Glomerular visceral epithelial cell (primary cell): ENCODE measurements around the gene RASD1.
A peak's percentile ranks its signal among the peaks of the same experiment; 100 is the strongest.

ENCODE experiments used
- DNase-seq: peaks from one replicate; pipeline ENCODE4 v3.0.0-alpha.2; 2016; ENCODE audit errors: extremely low spot score

The RASD1 gene, protein sequence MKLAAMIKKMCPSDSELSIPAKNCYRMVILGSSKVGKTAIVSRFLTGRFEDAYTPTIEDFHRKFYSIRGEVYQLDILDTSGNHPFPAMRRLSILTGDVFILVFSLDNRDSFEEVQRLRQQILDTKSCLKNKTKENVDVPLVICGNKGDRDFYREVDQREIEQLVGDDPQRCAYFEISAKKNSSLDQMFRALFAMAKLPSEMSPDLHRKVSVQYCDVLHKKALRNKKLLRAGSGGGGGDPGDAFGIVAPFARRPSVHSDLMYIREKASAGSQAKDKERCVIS

DNA sequence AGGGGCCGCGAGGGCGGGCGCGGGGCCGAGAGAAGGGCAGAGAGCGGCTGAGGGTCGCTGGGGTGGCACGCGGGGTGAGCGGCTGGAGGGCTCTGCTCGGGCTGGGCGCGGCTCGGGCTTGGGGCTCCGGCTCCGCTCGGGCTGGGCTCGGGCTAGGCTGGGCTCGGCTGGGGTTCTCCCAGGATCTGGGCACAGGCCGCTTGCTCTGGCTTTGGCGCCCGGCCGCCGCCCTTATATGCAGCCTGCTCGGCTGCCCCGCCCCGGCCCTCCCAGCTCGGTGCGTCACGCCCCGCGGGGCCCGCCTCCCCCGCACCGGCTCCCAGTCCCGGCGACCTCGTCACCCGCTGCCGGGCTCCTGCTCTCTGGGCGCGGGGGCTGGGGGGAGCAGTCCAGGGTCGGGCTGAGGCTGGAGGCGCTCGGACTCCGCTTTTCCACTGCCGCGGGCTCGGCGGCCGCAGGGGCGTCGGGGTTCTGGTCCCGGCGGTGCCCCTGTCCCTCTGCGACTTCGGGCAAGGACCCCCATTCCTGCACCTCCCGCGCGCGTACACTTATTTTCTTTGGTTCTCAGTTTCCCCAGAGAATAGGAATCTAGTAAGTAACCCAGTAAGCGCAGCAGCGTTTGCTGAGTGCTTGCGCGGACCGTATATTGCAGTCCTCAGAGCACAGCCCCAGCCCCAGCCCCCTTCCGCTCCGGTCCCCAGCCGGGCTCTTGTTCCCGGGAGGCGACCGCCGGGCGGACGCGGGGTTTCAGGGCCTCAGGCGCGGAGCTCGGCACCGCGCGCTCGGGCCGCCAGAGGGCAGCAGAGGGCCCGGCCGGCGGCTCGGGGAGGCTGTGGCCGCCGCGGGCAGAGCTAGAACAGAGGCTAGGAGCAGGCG lies at the start of gene RASD1:
Gene RASD1 (minus strand): TSS at position 207 of the 876 bp plus-strand sequence. CDS start 214 bp downstream, outside the sequence.
- peak; percentile 88 for DNase-seq

DNA sequence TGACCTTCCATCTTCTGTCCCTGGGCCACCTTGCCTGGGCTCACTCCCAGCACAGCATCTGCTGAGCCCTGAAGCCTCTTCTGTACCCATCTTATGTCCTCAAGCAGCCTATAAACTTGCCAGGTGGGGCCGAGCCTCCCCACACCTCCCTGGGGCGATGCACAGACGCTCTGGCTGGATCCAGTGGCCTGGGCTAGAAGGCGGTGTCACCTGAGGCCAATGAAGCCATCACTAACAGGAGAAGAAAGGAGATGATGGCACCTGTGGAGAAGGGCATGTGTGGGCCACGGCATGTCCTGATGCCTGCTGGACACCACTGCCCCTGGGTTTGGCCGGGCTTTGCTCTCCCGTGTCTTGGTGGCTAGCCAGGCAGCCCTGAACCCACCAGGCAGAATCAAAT lies 49.8 kb upstream of the RASD1 start:
- no peak for DNase-seq

DNA sequence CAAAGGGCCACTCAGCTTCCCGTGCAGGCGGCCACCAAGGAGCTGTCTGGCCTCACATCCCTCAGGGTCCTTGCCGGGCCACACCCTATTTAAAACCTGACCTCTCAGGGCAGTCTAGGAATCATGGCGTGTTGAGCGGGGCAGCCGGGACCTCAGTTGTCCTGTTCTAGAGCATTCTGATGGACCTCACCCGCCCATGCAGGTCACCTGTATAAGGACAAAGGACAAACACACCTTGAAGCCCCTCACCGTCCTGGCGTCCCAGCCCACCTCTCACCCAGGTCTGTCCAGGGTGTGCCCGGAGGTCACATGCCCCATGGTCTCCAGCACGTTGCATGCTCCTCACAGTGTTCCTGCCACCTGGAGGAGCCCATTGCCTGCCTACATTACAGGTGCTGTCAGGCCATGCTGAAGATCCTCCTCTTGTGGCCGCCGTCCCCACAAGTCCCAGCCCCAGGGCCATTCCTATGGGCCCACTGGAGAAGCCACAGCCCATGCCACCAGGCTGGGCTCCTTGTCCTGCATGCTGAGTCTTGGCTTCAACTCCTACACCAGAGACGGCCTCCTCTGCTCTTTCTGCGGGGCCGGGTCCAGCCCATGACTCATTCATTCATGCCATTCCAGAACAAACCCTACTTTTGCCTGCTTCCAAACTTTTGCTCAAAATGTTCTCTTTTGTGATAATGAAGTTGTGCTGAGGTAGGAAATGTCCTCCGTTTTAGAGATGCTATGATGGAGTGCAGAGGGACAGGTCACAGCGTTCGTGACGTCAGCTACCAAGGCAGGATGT lies 49.0 kb upstream of the RASD1 start:
- DNase-seq: no peak

DNA sequence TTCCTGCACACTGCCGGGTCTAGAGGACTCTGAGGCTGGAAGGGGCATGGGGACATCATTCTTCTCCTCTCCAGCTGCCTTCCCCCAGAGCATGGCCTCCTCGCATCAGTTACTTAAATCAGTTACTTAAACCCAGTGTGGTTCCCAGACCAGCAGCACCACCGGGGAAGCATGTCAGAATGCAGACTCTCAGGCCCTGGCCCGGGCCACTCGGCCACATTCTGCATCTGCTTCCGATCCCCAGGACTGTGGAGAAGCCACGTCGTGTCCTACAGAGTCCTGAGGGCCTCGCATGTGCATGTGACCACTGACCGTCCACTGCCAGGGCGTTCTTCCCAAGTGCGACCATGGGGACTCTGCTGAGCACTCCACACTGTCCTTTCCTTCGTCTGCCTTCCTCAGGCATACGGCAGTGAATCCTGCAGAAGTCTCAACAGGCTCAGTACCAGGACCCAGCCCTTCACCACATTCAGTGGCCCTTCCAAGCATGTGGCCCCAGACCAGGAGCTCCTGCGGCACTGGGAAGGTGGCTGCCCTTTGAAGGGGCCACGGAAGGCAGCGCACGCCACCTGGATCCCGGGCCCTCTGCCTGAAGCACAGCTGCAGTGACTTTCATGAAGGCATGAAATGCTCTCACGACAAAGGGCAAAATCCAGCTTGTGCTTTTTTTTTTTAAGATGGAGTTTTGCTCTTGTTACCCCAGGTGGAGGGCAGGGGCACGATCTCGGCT lies 46.9 kb upstream of the RASD1 start:
- DNase-seq: no peak

DNA sequence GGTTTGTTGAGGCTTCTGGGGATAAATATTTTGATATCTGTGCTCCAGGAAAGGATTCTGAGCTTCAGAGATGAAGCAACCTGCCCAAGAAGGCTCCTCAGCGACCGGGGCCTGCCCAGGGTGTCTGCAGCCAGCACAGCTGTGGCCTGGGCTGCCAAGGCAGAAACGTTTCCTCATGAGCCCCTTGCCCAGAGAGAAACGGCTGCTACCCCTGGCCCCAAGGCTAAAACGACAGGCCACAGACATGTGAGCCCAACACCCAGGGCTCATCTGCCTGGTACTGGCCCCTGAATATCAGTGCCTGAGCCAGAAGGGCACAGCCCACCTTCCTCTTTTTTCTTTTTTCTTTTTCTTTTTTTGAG lies 45.4 kb upstream of the RASD1 start:
- no peak for DNase-seq

DNA sequence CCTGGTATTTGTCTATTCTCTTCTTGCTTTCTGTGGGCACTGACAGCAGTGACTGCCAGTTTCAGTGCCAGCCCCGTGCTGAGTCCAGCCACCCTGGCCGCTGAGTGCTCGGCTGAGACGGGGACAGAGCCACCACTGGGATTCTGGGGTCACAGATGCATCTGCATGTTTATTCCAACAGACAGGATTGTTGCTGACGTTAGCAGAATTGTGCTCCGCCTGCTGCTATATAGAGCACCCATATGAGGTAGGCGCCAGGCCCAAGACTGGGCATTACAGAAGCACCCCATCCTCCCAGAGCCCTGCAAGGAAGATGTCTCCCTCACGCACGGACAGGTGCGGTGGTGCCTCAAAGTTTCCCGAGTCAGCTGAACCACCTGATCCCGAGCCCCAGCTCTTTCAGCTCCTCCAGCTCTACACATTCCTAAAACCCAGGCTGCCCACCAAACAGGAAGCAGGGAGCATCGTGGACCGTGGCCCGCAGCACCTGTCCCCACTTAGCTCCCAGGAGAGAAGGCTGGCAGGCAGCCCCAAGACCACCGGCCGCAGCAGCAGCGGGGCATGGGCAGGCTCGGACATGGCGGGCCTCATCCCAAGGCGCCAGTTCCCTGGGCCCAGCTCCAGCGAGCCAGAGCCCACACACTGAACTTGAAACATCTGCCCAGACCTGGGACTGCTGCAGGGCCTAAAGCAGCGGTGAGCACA lies 44.9 kb upstream of the RASD1 start:
- DNase-seq: no peak

DNA sequence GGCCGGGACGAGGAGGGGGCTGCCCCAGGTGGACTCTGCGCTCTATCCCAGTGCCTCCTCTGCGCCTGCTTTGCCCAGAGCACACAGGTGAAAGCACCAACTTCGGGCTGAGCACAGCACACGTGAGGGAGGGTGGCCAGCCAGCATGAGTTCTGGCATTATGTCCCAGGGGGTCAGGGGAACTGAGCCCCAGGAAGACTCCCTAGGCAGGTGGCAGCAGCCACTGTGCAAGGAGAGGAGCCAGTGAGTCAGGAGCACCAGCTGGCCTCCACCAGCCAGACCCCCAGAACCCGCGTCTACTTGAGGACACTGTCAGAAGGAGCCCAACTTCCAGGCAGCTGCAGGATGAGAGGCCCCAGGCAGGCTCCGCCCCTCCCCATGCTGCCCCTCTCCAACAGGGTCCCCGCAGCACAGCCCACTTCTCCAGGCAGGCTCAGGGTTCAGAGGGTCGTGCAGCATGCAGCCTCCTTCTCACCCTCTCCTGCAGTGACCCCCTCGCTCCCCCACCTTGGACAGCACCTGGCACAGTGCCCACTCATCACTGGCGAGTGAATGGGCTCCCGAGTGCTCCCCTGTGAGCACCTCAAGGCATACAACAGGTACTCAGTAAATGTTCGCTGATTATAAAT lies 44.2 kb upstream of the RASD1 start:
- DNase-seq: no peak

DNA sequence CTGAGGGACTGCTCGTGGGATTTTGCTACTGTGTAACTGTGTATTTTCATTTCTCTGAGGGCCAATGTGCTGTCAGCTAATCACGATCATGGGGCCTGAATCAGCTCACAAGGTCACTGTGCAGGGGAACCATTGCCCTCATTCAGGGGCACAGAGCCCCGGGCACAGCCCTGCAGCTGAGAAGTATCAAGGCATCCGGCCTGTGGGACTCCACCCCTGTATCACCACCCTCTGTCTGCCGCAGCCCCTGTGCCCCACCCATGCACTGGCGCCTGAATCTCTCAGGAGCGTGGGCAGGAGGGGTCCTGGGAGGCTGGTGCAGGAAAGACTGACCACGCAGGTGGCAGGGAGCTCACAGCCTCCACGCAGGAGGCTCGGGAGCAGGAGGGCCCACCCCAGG lies 43.4 kb upstream of the RASD1 start:
- DNase-seq: no peak

DNA sequence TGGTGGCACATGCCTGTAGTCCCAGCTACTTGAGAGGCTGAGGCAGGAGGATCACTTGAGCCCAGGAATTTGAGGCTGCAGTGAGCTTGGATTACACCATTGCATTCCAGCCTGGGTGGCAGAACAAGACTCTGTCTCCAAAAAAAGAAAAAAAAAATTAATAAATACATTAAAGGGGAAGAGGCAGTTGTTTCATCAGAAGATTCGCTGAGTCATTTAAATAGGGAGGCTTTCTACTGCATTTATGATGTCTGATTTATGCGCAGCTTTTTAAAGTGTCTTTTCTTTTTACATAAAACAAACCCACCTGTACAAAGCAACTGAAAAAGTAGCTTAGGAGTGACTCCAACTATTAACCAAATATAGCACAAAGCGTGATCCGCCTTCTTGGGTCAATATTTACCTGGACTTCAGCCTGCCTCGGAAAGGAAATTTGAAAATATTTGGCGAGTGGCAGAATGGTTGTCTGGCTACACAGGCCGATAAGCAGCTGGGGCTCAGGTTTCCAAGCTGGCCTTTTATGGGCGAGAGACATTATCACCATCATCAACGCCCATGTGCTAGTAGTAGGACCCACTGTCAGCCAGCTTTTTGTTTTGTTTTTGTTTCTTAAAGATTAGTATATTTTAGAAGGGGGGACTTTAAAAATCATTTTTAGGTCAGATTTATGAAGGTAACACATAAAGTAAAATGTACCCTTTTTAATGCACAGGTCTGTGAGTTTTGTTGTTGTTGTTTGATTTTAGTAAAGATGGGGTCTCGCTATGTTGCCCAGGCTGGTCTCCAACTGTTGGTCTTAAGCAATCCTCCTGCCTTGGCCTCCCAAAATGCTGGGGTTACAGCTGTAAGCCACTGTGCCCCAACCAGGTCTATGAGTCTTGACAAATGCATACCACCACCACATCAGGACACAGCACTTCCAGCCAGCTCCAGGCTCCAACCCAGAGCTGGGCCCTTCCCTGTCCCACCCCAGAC lies 42.5 kb upstream of the RASD1 start:
- no peak for DNase-seq

DNA sequence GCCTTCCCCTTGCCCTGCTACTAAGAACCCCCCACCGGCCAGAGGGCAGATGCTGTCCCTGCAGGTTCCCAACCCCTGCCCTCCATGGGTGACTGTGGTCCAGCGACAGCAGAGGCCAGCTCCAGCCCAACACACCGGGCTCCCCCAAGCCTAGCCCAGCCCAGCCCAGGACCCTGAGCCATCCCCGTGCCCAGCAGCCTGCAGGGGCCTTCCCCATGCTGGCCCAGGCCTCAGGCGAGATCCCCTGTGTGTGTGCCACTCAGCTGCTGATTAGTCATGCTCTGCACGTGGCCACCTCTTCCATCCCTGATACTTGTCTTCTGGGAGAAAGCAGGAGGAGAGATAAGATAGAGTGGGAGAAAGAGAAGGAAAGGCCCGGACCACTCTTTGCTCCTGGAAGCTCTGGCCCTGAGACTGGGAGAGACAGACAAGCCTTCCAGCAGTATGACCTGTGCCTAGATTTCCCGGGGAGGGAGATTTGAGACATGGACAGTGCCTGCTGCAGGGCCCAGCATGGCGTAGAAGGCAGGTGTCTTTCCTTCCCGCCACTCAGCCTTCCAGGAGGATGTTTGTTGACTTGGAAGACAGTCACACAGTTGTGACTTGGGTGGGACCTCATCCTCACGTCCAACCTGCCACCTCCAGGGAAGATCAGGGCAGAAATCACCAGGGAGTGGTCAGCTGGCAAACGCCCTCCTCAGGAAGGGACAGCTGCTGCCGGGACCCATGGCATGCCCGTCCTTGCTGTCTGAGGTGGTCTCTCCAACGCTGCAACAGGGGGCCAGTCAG lies 41.3 kb upstream of the RASD1 start:
- no peak for DNase-seq

DNA sequence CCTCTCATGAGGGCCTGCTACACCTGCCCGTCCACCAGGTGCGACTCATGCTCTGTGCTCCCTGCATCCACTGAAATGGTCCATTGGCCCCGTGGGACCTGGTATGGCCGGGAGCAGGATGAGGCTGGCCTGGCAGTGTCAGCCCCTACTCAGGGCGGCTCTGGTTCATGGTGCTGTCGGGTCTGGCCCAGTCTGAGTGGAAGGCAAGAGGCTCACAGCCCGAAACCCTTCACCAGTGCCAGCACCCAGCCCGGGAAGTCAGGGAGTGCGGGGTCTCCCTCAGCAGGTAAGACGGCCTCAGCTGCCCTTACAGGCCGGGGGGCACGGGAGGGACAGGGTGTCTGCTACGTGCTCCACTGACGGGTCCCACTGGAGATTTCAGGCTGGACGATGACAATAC lies 40.5 kb upstream of the RASD1 start:
- DNase-seq: no peak

DNA sequence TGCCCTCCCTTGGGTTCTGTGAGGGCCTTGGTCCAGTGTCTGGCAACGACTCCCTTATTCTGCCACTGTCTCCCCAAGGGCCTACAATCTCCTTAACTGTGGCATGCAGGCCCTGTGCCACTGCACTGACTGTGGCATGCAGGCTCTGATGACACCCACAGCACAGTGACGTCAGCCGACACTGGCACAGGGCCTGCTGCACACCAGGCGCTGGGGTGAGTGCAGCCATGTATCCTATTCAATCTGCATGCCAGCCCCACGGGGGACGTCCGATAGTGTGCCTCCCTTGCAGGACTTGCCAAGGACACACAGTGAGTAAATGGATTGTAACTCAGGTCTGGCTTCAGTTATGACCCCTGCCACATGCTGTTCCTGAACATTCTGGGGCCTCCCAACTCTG lies 39.8 kb upstream of the RASD1 start:
- DNase-seq: no peak

DNA sequence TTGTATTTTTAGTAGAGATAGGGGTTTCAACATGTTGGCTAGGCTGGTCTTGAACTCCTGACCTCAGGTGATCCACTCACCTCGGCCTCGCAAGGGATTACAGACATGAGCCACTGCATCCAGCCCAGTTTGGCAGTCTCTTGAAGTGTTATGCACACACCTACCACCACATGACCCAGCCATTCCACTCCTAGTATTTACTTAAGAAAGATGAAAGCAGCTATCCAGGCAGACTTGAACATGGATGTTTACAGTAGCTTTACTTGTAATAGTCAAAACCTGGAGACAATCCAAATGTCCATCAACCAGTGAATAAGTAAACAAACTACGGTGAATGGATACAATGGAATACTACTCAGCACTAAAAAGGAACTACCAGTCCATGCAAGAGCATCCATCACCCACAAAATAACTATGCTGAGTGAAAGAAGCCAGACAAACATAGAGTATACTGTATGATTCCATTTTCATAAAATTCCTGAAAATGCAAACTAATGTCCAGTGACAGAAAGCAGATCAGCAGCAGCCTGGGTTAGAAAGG lies 37.8 kb upstream of the RASD1 start:
- DNase-seq: no peak

DNA sequence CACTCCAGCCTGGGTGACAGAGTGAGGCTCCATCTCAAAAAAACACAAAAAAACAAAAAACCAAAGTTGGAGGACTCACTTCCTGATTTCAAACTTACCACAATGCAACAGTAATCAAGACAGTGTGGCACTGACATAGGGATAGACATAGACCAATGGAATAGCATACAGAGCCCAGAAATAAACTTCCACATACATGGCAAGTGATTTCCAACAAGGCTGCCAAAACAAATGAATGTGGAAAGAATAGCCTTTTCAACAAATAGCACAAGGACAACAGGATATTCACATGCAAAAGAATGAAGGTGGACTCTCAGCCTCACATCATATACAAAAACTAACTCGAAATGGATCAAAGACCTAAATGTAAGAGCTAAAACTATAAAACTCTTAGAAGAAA lies 36.8 kb upstream of the RASD1 start:
- no peak for DNase-seq

DNA sequence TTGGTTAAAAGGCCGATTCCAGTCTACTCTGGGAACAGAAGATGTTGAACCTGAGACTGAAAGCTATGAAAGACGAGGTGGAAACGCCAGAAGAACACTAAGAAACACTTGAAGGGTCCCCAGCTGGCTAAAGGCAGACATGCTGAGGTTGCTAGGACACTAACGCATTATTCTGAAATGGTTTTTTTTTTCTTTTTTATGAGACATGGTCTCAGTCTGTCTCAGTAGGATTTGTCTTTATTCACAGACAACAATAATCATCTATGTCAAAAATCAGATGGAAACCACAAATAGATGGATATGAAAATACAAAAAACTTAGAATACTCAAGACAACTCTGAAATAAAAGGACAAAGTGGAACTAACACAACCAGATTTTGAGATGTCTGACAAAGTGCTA lies 35.0 kb upstream of the RASD1 start:
- DNase-seq: no peak

DNA sequence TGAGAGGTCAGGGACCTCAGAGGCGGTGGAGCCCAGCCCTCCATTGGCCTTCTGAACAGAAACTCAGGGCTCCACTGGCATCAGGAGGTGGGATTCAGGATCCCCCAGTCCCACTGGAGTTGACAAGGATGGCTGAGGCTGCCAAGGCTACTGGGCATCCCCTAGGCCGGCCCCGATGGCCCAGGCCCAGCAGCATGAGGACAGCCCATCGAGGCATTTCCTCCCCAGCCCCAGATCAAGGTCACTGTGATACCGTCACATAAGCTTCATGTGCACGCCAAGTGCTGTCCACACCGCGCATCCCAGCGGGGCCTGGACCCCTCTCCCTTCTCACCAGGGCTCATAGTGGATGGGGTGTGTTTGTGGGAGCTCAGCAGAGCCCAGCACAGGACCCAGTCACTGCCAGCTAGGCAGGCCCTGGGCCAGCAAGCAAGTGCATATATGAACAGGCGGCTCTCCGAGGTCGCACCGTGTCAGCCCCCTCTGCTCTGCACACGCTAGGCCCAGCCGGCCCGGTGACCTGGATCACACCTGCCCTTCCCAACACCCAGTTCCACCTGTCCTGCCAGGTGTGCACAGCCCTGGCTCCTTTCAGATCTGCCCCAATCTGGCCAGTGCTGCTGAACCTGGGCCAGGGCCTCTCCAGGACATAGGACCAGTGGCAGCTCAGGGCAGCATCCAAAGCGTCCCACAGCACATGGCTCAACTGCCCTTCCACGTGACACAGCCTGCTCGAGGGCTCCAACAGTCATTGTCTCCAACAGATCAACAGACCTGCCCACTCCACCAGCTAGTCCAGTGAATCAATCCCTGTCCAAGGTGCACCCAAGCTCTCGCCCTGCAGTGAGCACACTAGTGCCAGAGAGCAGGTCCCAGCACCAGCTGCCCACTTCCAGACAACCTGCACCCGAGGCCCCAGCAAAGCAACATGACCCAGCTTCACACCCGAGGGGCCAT lies 32.8 kb upstream of the RASD1 start:
- DNase-seq: no peak

DNA sequence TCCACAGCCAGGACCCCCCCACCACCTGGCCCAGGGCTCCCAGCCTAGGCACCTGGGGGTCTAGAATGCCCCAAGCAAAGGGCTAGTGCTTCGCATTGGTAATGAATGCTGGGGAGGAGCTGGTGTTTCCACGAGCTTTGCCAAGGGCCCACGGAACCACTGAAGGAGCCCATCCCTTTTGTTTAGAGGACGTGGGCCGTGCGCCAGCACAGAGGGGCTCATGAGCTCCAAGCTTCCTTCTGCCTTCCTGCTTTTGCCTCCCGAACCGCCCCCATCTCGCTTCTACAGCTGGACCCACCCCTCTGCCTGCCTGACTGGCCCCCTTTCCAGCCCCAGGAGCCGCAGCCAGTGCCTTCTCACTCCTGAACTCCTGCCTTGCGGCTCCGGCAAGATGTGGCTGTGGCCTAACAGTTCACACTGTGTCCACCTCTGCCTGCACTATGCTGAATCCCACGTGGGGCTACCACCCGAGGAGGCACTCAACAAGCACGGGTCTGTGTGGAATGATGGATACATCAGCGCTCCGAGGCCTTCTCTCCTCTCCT lies 31.8 kb upstream of the RASD1 start:
- no peak for DNase-seq
